ENCODE measurements around the gene TRIM66. TPM values are rescaled to one million over a fixed set of nuclear protein-coding genes. Genes with fewer than 3 reads are reported as not detected.

The TRIM66 gene
- total RNA-seq, 1 experiment from 2014 or later: 14.0 TPM

DNA sequence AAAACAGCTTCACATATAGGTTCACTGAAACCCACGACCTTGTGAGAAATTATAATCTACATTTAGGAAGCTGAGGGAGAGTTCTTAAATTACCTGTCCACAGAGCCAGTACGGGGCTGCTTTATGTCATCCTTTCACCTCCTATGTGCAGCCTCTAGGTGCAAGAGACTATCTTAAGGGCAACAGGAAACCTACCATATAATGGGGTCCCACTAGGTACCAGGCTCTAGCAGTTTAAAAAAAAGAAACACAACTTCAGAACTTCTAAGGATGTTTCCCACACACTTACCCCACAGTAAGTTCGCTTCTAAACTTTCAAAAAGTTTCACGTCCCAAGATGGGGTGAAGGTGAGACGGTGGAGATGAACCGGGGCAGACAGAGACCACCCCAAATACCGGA is 89.0 kb downstream of the TRIM66 start:
- CTCF ChIA-PET: no interaction called here
- no peaks in the 10 kb centered on the region for H3K9me3 Mint-ChIP-seq (ENCODE audit: low read depth, unreplicated experiment)
- no peak for DNase-seq
- BruUV-seq (replicated peaks): no TSS peak
- TF ChIP-seq, protein P1, sequence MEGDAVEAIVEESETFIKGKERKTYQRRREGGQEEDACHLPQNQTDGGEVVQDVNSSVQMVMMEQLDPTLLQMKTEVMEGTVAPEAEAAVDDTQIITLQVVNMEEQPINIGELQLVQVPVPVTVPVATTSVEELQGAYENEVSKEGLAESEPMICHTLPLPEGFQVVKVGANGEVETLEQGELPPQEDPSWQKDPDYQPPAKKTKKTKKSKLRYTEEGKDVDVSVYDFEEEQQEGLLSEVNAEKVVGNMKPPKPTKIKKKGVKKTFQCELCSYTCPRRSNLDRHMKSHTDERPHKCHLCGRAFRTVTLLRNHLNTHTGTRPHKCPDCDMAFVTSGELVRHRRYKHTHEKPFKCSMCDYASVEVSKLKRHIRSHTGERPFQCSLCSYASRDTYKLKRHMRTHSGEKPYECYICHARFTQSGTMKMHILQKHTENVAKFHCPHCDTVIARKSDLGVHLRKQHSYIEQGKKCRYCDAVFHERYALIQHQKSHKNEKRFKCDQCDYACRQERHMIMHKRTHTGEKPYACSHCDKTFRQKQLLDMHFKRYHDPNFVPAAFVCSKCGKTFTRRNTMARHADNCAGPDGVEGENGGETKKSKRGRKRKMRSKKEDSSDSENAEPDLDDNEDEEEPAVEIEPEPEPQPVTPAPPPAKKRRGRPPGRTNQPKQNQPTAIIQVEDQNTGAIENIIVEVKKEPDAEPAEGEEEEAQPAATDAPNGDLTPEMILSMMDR (IDR thresholded peaks at IDR 0.05; ENCODE audit: unreplicated experiment): no peak
- no peaks in the 10 kb centered on the region for H3K4me1 Mint-ChIP-seq (ENCODE audit: low read depth, unreplicated experiment)
- no peak overlapping the region for H3K27ac Mint-ChIP-seq (ENCODE audit: unreplicated experiment)
- intact Hi-C loops (cut with micrococcal nuclease; ENCODE audit: unreplicated experiment): loop anchor here (10.0 kb wide), 1 partner anchor 221 kb away; a partner anchor contains a TSS
- H3K36me3 Mint-ChIP-seq (ENCODE audit: insufficient read depth, unreplicated experiment): peaks cover 13% of the 10 kb centered on the region
- H3K4me3 Mint-ChIP-seq (ENCODE audit: low read depth, unreplicated experiment): peak overlapping the region; percentile 70
- H3K27me3 Mint-ChIP-seq (ENCODE audit: unreplicated experiment): peaks cover 59% of the 10 kb centered on the region

DNA sequence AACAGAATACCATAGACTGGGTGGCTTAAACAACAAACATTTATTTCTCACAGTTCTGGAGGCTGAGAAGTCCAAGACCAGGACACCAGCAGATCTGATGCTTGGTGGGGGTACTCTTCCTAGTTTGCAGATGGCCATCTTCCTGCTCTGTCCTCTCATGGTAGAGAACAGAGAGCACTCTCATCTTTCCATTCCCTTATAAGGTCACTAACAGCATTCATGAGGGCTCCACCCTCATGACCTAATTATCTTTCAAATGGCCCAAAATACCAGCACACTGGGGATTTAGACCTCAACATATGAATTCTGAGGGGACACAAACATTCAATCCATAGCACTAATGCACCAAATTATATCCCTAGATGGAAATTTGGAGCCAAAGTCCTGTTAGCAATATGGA is 94.5 kb downstream of the TRIM66 start:
- BruUV-seq (replicated peaks): no TSS peak
- H3K27ac Mint-ChIP-seq (ENCODE audit: unreplicated experiment): no peak overlapping the region
- intact Hi-C loops (cut with micrococcal nuclease; ENCODE audit: unreplicated experiment): no loop called here

DNA sequence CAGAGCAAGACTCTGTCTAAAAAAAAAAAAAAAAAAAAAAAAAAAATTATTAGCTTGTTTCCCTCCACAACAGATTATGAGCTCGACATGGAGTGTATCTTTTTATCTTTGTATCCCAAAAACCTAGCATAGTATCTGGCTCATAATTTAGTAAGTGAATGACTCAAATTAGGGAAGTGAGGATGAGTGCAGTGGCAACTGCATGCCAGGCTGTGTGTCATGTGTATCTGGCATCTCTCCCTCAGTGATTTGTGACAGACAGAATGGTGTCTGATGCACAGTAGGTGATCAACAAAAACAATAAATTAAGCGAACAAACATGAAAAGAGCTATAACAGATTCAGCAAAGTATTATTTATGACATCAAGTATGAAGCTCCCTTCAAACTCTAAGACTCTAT is 95.7 kb downstream of the TRIM66 start:
- CTCF ChIA-PET: no interaction called here
- TF ChIP-seq, protein P1 (IDR thresholded peaks at IDR 0.05; ENCODE audit: unreplicated experiment): no peak
- intact Hi-C loops (cut with micrococcal nuclease; ENCODE audit: unreplicated experiment): no loop called here
- no peak overlapping the region for H3K4me3 Mint-ChIP-seq (ENCODE audit: low read depth, unreplicated experiment)
- H3K4me1 Mint-ChIP-seq (ENCODE audit: low read depth, unreplicated experiment): no peaks in the 10 kb centered on the region
- no peak for DNase-seq
- H3K9me3 Mint-ChIP-seq (ENCODE audit: low read depth, unreplicated experiment): no peaks in the 10 kb centered on the region
- no peak overlapping the region for H3K27ac Mint-ChIP-seq (ENCODE audit: unreplicated experiment)
- peaks cover 23% of the 10 kb centered on the region for H3K27me3 Mint-ChIP-seq (ENCODE audit: unreplicated experiment)
- H3K36me3 Mint-ChIP-seq (ENCODE audit: insufficient read depth, unreplicated experiment): no peaks in the 10 kb centered on the region
- BruUV-seq (replicated peaks): no TSS peak

More for the DNA sequence above, 94.5 kb downstream of the TRIM66 start:
- no peak overlapping the region for H3K4me3 Mint-ChIP-seq (ENCODE audit: low read depth, unreplicated experiment)
- DNase-seq: no peak
- CTCF ChIA-PET: no interaction called here
- no peaks in the 10 kb centered on the region for H3K4me1 Mint-ChIP-seq (ENCODE audit: low read depth, unreplicated experiment)
- no peaks in the 10 kb centered on the region for H3K9me3 Mint-ChIP-seq (ENCODE audit: low read depth, unreplicated experiment)
- TF ChIP-seq, protein P1 (IDR thresholded peaks at IDR 0.05; ENCODE audit: unreplicated experiment): no peak
- peaks cover 35% of the 10 kb centered on the region for H3K27me3 Mint-ChIP-seq (ENCODE audit: unreplicated experiment)
- H3K36me3 Mint-ChIP-seq (ENCODE audit: insufficient read depth, unreplicated experiment): peaks cover under 1% of the 10 kb centered on the region

DNA sequence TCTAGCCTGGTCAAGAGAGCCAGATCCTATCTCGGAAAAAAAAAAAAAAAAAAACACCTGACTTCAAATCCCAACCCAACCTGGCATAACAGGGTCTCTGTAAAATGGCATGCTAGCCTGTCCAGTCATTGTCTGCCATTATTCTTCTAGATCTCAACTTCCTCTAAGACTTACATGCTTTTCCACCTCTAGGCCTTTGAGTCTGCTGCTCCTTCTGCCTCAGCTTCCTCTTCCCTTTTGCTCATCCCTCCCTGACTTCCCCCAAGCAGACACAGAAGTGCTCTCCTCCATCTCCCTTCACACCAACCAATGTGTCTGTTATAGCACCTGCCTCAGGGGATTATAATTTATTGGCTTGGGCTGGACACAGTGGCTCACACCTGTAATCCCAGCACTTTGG is 96.3 kb downstream of the TRIM66 start:
- BruUV-seq (replicated peaks): no TSS peak
- Mint-ChIP-seq H3K9me3 (ENCODE audit: low read depth, unreplicated experiment) (no peaks in the 10 kb centered on the region), H3K36me3 (ENCODE audit: insufficient read depth, unreplicated experiment) (no peaks in the 10 kb centered on the region), H3K4me3 (ENCODE audit: low read depth, unreplicated experiment) (no peak overlapping the region), H3K27me3 (ENCODE audit: unreplicated experiment) (peaks cover 17% of the 10 kb centered on the region), H3K27ac (ENCODE audit: unreplicated experiment) (no peak overlapping the region), H3K4me1 (ENCODE audit: low read depth, unreplicated experiment) (no peaks in the 10 kb centered on the region)
- CTCF ChIA-PET: no interaction called here
- DNase-seq: no peak
- intact Hi-C loops (cut with micrococcal nuclease; ENCODE audit: unreplicated experiment): no loop called here
- TF ChIP-seq, protein P1 (IDR thresholded peaks at IDR 0.05; ENCODE audit: unreplicated experiment): no peak

All from Calu3 (cell line).